UCSD-AML1 (cell line): ENCODE results near the gene CYP2B6.
"Not testable (repeated sequence)": the region's sequence is repeated elsewhere in the genome, so short reads cannot be mapped to it uniquely, and the experiment has no call there.

Experiments
- DNase-seq: peaks from one replicate; lab custom pipeline; 2025; ENCODE audit not compliant: unreplicated experiment; lab: John Stamatoyannopoulos, UW

The CYP2B6 gene

DNA sequence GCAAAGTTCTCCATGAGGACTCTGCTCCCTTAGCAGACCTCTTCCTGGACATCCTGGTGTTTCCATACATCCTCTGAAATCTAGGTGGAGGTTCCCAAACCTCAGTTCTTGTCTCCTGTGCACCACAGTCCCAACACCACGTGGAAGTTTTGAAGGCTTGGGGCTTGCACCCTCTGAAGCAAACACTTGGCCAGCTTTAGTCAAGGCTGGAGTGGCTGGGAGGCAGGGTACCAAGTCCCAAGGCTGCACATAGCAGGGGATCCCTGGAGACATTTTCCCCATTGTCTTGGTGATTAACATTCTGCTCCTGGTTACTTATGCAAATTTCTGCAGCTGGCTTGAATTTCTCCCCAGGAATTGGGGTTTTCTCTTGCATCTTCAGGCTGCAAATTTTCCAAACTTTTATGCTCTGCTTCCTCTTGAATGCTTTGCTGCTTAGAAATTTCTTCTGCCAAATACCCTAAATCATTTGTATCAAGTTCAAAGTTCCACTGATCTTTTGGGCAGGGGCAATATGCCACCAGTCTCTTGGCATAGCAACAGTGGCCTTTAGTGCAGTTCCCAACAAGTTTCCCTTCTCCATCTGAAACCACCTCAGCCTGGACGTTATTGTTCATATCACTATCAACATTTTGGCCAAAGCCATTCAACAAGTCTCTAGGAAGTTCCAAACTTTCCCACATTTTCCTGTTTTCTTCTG is 10.2 kb upstream of the CYP2B6 start:
- not testable (repeated sequence) for DNase-seq

- no peak for DNase-seq
Measured at GRCh38 chr19:40981591-40981990, 9.5 kb upstream of the CYP2B6 start.

- DNase-seq: no peak
Measured at GRCh38 chr19:40982594-40983101, 8.4 kb upstream of the CYP2B6 start.

DNA sequence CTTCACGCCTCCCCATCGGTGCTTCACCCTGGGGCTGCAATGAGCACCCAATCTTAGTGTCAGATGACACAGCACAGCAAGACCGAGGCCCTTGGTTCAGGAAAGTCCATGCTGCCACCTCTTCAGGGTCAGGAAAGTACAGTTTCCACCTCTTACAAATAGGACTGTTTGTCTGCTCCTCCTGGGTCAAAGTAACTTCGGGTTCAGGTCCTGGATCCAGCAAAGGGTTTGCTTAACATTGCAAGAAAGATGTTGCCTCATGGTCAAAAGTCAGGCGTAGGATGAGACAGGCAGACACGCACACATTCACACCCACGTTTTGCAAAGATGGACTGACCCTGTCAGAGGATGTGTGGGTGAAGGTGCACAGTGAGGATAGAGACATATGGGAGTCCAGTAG is 1.6 kb upstream of the CYP2B6 start:
- DNase-seq: no peak

GRCh38 chr19:40995355-40995754 is 4.3 kb downstream of the CYP2B6 start:
- DNase-seq: no peak

GRCh38 chr19:40999018-40999417 is 7.9 kb downstream of the CYP2B6 start:
- not testable (repeated sequence) for DNase-seq

DNA sequence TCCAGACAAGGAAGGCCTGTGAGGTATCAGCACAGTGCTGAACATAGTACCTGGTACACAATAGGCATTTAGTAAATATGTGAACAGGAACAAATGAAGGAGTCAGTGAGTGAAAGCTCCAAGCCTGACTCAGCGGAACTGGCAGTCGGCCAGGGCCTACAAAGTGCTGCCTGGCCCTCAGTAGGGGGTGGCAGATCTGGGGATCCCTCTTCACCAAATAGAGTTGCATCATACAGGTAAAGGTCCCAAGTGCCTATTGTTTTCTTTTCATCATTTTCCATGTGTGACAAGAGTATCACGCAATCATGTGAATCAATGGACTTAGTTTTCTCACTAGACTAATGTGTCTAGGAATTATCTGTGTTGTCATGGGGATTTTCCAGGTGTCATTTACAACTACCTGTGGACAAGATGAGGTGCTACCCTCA is 9.2 kb downstream of the CYP2B6 start:
- DNase-seq: no peak

GRCh38 chr19:41001243-41001971 is 10.3 kb downstream of the CYP2B6 start:
- DNase-seq: no peak

GRCh38 chr19:41003656-41004055 is 12.6 kb downstream of the CYP2B6 start:
- DNase-seq: not testable (repeated sequence)

- DNase-seq: no peak
Measured at GRCh38 chr19:41009700-41010235, 18.7 kb downstream of the CYP2B6 start.

- no peak for DNase-seq
Measured at GRCh38 chr19:41013359-41013758, 22.3 kb downstream of the CYP2B6 start.

DNA sequence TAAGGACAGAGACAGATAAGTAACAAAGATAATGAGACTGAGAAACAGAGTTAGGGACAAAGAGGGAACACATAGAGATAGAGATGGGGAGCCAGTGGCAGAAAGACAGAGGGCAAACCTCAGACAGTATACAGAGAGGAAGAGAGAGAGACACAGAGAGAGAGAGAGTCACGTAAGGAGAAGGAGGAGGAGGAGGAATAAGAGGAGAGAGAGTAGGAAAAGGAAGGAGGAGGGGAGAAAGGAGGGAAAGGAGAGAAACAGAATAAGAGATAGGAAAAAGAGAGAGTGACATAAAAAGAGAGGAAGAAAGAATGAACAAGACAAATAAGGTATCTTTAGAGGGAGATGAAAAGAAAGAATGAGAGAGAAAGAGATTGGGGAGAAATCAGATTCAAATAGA is 23.6 kb downstream of the CYP2B6 start:
- no peak for DNase-seq

DNA sequence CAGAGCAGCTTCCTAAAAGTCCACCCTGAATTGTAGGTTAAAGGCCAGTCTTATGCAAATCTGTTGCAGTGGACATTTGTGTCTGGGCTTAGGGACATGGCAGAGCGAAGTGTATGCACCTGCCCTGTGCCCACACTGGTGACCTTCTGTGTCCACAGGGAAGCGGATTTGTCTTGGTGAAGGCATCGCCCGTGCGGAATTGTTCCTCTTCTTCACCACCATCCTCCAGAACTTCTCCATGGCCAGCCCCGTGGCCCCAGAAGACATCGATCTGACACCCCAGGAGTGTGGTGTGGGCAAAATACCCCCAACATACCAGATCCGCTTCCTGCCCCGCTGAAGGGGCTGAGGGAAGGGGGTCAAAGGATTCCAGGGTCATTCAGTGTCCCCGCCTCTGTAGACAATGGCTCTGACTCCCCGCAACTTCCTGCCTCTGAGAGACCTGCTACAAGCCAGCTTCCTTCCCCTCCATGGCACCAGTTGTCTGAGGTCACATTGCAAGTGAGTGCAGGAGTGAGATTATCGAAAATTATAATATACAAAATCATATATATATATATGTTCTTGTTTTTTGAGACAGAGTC is 25.5 kb downstream of the CYP2B6 start:
- DNase-seq: peak; percentile 34

DNA sequence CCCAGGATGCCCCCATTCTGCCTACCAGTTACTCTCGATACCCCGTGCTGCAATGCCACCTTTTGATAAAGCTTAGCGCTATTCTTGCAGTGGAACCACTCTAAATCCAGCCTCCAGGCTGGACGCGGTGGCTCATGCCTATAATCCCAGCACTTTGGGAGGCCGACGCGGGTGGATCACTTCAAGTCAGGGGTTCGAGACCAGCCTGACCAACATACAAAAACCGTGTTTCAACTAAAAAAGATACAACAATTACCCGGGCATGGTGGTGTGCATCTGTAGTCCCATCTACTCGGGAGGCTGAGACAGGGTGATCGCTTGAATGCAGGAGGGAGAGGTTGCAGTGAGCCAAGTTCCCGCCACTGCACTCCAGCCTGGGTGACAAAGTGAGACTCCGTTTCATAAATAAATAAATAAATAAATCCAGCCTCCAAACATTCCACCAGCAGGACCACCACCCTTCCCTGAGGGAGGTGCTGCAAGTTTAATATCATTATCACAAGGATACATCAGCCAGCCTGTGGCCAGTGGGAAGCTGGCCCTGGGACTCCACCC is 27.7 kb downstream of the CYP2B6 start:
- DNase-seq: no peak

- no peak for DNase-seq
Measured at GRCh38 chr19:41019346-41019745, 28.3 kb downstream of the CYP2B6 start.

DNA sequence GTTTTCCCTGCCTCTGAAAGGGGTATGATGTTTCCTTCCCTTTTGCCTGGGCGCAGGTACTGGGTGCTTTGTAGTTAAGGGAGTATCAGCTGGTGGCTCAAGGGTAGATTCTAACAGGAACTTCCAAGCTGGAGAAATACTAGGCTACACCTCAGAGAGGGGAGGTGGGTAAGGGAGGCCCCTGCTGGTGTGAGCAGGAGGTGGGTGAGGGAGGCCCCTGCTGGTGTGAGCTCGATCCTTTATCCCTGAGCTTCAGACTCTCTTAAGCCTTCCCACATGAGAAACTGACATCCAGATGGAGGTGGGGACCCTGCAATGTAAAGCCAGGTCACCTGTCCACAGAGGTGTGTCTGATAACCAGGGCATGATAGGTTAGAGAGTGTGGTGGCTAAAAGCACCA is 32.1 kb downstream of the CYP2B6 start:
- DNase-seq: no peak

GRCh38 chr19:41025411-41025810 is 34.3 kb downstream of the CYP2B6 start:
- no peak for DNase-seq

DNA sequence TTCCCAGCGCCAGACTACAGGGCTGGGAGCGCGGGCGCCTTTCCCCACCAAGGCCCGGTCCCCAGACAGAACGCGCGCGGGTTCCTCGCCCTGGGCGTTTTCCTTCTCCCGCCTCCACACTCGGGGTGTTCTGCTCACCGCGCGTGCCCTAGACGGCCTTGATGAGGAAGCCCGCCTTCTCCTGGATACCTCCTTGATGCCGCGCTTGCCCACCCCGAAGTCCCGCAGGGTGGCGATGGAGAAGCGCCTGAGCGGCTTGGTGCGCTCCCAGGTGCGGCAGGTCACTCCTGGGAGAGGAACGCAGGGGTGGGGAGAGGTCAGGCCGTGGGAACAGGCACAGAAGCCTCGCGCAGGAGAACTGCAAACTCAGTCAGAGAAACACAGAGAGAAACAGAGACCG is 34.8 kb downstream of the CYP2B6 start:
- DNase-seq: no peak

- no peak for DNase-seq
Measured at GRCh38 chr19:41027273-41027967, 36.3 kb downstream of the CYP2B6 start.

DNA sequence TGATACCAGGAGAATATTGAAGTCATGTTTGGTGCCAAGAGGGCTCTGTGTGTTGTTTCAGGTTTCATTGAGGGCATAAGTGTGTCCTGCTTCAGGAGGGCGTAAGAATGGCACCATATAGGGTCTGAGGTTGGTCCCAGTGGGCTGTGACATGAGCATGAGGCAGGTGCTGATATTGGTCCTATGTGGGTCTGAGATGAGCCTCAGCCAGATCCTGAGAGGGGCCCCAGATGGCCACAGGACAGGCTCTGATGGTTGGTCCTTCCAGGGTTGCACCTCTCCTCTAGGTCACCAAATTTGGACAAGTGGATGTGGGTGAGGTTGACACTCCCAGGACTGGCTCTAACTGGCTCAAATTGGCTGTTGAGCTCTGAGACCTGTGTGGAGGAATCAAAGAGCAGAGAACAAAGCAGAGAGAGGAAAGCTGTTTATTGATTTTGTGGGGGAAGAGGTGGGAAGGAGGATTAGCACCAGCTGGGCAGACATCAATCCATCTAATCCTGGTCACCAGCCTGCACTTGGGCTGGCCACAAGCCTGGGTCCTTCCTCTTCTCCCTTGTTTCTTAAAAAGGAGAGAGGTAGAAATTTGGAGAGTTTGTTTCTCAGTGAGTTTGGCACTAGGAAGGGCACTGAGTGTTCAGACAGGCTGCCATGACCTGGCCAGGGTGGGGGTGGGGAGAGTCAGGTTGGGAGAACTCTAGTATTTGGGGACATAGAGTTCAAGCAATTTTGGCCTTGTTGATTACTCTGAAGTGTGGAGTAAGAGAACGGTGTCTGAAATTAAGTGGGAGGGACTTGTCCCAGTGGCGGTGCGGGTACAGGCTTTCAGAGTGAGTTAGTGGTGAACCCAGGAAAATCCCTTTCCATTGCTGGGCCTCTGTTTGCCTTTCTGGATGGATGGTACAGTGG is 38.7 kb downstream of the CYP2B6 start:
- no peak for DNase-seq
